Activated T-helper 9 cell treated with anti-CD3 and anti-CD28 coated beads, Interleukin-2, amount 50 U/mL, for 16 hours (primary cell): ENCODE data around the gene QKI.
"Not testable (repeated sequence)": the region's sequence is repeated elsewhere in the genome, so short reads cannot be mapped to it uniquely, and the experiment has no call there.

Experiments used
- DNase-seq: peaks from one replicate; pipeline ENCODE4 v3.0.0-alpha.2; 2020; ENCODE audit warnings: low read depth

The QKI gene

DNA sequence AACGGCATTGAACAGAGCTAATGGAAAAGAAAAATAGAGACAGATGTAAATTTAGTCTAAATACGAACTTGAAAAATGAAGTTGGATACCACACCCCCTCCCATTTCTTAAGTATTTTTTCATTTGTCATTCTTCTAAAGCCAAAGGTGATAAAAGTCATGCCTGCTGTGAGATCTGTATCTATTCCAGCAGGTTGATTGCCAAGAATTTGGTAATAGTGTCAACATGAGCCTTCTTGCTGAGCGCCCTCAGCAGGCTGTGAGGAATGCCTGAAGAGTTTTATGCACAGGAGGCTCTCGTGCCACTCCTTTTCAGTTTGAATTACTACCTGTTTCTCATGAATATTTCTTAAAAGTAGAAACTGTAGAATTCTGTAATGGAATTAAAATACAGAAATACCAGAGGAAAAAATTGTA, 165.4 kb downstream of the QKI start:
- no peak for DNase-seq

GRCh38 chr6:163580311-163581030, 166.0 kb downstream of the QKI start:
- DNase-seq = no peak

DNA sequence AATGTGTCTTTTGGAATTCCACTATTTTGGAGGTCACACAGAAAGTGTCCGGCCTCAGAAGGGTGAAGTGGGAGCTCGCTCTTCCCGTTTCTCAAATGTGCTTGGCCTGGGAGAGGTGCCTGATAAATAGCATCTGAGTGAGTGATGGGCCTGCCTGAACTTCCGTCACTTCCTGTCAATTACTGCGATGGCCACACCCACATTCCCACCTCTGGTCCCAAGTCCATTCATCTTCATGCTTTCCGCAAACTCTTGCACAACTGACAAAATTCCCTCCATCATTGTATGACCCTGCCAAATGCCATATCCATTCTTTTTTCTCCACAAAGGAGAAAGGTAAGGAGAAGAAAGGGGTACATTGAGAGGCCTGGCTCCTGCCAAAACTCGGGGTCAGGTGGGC, 169.0 kb downstream of the QKI start:
- no peak for DNase-seq

- no peak for DNase-seq
These were observed 171.5 kb downstream of the QKI start for GRCh38 chr6:163585932-163586437.

DNA sequence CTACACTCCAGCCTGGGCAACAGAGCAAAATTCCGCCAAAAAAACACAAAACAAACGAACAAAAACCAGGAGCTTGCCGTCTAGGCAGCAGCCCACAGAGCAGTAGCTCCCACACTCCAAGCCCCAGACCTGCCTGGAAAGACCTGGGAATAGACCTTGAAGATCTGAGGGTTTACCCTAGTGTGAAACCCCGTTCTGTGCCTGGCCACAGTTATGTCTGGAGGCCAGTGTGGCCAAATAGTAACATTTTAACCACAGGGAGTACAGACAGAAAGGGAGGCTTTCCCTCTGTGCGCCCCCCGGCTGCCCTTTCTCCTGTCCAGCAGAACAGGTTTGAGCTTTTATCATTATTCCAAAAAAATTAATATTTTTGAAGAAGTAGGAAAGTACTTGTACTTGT, 172.4 kb downstream of the QKI start:
- DNase-seq = no peak

DNA sequence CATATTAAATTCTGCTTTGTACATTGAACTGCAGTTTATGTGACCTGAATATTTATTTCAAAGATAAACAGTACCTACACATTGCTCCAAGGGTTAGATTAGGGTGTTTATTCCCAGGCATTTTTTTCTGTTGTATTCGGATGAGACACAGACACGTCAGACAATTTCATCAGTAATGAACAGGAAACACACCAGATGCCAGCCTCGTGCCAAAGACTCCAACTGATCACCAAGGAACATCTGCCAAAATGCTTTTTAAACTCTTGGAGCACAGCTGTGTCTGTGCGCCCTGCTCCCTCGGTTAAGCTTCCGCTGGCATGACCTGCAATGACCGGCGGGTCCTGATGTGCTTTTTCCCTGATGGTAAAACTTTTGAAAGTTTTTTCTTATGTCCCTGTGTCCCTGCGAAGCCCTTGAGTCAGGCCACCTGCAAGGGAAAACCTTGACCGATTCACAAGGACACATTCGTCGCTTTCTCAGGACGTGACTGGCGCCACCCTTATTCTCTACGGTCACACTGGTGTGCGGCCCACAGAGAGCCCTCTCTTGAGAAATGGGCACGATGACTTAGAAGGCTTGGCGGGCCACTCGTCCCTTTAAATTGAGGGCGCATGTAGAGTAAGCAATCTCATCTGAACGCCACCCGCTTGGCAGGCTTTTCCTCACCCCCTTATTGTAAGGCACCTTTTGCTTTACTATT, 173.9 kb downstream of the QKI start:
- no peak for DNase-seq

DNA sequence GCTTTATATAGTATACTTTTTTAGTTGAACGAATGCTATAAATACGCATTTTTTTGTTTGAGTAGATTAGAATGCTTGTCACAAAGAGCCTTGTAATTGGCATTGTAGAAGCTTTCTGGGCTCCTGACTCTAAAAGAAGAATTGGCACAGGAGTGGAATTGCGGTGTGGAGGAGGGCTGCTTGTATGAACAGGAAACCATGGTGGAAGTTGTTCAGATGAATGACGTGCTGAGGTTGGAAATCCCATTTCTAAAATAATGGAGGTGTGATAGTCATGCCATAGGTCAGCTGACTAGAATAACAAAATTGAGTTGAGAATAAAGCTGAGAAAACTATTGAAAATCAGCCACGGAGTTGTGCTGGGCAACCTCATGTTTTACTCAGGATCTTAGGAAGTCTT, 174.9 kb downstream of the QKI start:
- no peak for DNase-seq

DNA sequence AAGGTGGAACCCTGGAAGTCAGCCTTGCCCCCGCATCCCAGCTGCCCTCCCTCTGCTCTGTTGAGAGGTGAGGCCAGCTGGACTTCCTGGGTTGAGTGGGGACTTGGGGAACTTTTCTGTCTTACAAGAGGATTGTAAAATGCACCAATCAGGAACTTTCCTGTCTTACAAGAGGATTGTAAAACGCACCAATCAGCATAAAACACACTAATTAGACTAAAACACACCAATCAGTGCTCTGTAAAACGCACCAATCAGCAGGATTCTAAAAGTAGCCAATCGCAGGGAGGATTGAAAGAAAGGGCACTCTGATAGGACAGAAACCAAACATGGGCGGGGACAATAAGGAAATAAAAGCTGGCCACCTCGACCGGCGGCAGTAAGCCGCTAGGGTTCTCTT, 175.6 kb downstream of the QKI start:
- not testable (repeated sequence) for DNase-seq

- no peak for DNase-seq
These were observed 178.4 kb downstream of the QKI start for GRCh38 chr6:163592872-163593271.

DNA sequence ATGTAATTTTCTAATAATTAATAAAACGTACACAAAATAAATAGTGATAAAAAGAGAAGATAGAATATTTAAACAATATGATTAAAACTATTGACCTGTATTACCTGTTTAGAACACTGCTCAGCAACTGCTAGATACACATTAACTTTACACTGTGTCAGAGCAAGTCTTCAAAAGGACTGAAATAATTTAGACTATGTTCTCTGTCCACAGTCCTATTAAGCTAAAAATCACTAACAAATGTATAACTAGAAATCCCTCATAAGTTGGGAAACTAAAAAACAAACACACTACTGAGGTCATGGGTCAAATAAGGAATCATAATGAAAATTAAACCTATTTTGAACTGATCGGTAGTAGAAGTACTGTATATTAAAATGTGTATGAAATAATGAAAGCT, 181.7 kb downstream of the QKI start:
- no peak for DNase-seq

GRCh38 chr6:163599136-163599535, 184.6 kb downstream of the QKI start:
- no peak for DNase-seq

GRCh38 chr6:163599684-163600083, 185.2 kb downstream of the QKI start:
- DNase-seq = no peak

DNA sequence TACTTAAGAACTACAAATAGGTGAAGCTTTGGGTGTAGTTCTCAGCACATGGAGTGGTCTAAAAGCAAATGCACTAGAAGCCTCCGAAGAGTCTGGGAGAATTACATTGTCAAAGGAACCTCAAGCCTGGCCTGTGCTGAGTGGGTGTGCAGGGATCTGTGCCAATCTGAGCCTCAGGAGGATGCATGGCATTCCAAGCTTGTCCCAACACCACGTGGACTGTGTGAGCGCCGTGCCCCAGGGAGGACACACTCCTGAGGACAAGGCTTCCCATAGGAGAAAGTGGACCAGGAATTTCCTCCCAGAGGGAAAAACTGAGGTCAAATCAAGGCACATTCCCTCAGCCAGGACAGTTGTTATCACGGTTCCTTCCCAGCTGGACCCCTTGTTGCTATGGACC, 185.8 kb downstream of the QKI start:
- DNase-seq = no peak

GRCh38 chr6:163600781-163601180, 186.3 kb downstream of the QKI start:
- no peak for DNase-seq

- no peak for DNase-seq
These were observed 188.3 kb downstream of the QKI start for GRCh38 chr6:163602851-163603250.

- no peak for DNase-seq
These were observed 188.9 kb downstream of the QKI start for GRCh38 chr6:163603395-163603794.

- no peak for DNase-seq
These were observed 191.0 kb downstream of the QKI start for GRCh38 chr6:163605385-163606097.

GRCh38 chr6:163607792-163608191, 193.3 kb downstream of the QKI start:
- no peak for DNase-seq

GRCh38 chr6:163608204-163608644, 193.7 kb downstream of the QKI start:
- DNase-seq = no peak

DNA sequence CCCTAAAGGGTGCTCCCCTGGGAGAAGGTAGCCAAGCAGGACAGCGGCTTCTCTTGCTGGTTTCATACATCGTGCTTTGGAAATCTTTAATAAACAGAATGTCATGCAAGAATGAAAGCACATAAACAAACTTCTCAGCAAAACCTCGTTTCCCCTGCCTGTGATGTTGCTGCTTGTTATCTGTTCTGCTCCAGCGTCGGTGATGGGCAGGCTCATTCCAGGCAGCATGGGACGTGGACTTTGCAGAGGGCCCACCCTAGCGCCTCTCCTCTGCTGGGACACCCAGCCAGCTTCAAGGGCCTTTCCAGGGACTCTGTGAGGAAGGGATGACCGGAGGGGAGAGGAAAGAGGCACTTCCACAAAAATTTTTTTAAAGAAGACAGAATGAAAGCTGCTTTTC, 197.7 kb downstream of the QKI start:
- DNase-seq = no peak

DNA sequence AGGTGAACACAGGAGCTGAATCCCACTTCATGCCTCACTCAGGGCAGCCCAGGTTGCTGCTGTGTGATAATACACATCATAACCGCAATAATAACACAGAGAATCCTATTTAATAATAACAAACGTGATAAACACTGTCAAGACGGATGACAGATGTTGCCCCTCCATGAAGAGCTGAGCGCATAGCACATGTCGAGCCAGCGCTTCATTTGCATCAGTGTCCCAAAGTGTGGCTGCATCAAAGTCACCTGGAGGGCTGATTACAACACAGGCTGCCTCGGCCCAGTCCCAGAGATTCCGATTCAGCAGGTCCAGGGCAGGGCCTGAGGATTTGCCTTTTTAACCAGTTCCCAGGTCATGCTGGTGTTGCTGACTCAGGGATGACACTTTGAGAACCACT, 198.5 kb downstream of the QKI start:
- DNase-seq = no peak

GRCh38 chr6:163613668-163614067, 199.2 kb downstream of the QKI start:
- DNase-seq = no peak

DNA sequence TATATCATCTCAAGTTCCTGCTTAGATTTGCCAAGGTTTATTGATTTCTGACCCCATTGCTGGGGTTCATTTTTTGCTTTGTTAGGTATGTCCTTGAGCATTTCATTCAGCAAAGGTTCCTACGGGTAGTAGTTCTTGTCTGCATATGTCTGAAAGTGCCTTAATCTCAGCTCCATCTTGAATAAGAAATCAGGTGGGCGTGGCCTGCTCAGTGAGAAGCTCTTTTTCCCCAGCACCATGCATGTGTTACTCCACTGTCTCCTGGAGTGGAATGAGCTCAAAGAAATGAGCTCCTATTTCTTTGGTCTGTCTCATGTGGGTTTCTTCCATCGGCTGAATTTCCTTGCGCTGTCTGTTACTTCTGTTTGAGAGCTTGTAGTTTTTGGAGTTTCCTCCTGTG, 201.9 kb downstream of the QKI start:
- DNase-seq = no peak
